Stimulated activated naive CD4-positive, alpha-beta T cell treated with Interleukin-2 at 50 U/mL for 16 hours (primary cell): Measurements from ENCODE around the gene MPHOSPH6.
"Not testable (repeated sequence)": the region's sequence is repeated elsewhere in the genome, so short reads cannot be mapped to it uniquely, and the experiment has no call there.

ENCODE experiments used
- DNase-seq: peaks from one replicate; lab custom pipeline; 2025; lab: John Stamatoyannopoulos, UW

The MPHOSPH6 gene

DNA sequence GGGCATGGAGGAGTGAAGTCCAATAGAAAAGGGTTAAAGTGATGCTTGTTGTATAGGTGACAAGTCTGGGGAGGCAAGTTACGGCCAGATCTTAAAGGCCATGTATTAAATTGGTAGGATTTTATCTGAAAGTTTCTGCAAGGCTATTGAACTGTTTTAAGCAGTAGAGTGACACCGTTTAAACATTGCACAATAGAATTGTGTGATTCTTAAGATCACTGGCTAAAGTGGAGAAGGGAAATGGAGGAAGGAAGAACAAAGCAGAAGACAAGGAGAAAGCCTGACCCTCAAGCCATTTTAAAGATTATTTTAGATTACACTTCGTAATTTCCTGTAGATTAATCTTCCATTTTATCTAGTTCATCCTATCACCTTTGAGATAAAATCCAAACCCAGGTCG, 5.6 kb upstream of the MPHOSPH6 start:
- no peak for DNase-seq

- no peak for DNase-seq
Measured at GRCh38 chr16:82167670-82168069, 2.4 kb downstream of the MPHOSPH6 start.

DNA sequence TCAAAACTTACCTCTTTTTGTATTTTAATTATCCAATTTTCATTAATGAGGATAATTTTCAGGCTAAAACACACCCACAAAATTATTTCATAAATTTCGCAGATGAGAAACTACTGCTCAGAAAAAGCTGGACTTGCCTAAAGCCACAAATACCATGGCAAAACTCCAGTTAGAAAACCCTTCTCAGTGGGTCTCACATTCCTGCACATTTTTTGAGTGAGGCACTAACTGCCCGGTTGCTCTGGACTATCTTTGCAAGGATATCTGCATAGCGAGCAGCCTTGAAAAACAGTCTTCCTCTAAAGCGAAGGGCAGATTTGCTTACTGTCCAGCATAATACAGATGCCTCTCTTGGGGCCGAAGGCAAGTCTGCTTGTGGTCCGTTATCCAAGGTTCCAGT, 9.8 kb downstream of the MPHOSPH6 start:
- DNase-seq, result no peak

DNA sequence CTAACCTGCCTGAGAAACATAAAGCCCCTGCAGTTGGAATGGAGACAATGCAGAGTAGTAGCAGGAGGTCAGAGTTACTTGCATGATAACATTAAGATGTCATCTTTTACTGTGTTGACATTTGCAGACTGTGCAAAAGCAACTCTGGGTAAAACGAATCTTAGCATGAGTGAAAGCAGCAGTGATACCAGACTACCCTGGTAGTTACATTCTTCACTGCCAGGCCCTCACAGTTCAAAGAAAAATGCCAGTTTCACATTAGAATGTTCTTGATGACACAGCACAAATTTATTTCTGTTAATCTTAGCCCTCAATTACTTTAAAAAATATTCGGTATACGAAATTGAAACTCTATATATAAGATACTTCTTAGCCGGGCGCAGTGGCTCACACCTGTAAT, 12.2 kb downstream of the MPHOSPH6 start:
- no peak for DNase-seq

GRCh38 chr16:82157534-82157812, 12.6 kb downstream of the MPHOSPH6 start:
- no peak for DNase-seq

GRCh38 chr16:82156761-82157533, 13.1 kb downstream of the MPHOSPH6 start:
- DNase-seq, result no peak

GRCh38 chr16:82152641-82153112, 17.3 kb downstream of the MPHOSPH6 start:
- DNase-seq, result no peak

- DNase-seq, result no peak
Measured at GRCh38 chr16:82152196-82152595, 17.8 kb downstream of the MPHOSPH6 start.

- DNase-seq, result no peak
Measured at GRCh38 chr16:82150549-82150948, 19.5 kb downstream of the MPHOSPH6 start.

- no peak for DNase-seq
Measured at GRCh38 chr16:82149536-82149935, 20.5 kb downstream of the MPHOSPH6 start.

- DNase-seq, result no peak
Measured at GRCh38 chr16:82147546-82147945, 22.5 kb downstream of the MPHOSPH6 start.

- DNase-seq, result no peak
Measured at GRCh38 chr16:82146957-82147356, 23.1 kb downstream of the MPHOSPH6 start.

DNA sequence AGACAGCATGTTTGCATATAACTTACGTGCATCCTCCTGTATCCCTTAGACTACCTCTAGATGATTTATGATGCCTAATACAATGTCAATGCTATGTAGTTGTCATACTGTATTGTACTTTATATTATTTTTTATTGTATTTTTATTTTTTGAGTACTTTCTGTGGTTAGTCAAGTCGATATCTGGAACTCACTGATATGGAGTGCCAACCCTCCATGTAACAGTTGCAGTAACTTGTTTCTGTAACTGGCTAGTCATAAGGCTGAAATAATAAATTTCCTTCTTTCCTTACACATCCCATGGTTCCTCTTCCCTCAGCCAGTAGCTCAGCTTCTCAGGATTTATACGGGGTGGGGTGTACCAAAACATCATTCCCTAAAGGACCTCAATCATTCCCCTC, 23.5 kb downstream of the MPHOSPH6 start:
- DNase-seq, result no peak

DNA sequence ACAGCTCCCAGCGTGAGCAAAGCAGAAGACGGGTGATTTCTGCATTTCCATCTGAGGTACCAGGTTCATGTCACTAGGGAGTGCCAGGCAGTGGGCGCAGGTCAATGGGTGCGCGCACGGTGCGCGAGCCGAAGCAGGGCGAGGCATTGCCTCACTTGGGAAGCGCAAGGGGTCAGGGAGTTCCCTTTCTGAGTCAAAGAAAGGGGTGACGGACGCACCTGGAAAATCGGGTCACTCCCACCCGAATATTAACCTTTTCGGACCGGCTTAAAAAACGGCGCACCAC, 30.8 kb downstream of the MPHOSPH6 start:
- not testable (repeated sequence) for DNase-seq

DNA sequence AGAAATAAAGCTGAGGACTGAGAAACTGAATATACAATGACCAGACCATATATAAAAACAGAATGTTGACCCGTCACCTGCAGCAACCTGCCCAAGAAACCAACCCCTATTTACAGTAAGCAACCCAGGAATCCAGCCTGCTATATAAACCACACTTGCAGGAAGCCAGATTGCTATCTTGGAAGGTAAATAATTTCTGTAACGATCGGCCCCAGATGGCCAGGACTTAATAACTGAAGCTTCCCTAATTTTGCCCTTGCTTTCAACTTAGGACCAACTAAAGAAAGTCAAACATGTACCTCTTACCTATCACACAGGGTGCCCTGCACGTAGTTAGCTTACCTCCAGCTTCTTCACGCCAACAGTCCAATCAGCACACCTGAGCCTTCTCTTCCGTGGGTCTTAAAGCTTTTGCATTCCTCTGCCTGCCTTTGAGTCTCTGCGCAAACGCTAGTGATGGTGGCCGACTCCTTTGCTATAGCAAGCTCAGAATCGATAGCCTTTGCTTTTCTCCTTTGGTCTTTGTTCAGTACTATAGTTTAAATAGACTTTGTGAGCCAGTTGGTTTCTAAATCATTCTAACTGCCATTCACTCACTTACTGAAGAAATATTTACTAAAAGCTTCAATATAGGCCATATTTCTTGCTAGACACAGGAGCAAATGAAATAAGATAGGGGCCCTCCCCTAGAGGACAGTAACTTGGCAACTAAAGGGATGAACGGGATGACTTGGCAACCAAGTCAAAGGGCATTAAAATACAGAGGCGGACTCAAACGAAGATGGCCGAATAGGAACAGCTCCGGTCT, 31.3 kb downstream of the MPHOSPH6 start:
- no peak for DNase-seq

DNA sequence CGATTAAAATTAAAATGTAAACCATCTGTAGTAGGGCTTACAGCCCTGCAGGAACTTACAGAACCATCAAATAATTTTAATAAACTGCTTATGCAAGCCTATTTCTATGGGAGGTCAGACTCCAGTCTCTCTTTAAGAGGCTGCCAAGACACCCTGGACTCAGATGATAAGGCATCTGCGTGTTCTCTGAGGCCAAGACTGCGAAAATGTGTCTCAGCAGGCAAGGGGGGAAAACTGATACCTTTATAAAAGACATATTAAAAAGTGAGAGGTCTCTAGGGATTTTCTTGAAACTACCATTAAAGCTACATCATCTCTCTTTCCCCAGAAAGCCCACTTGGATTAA, 32.2 kb downstream of the MPHOSPH6 start:
- no peak for DNase-seq

DNA sequence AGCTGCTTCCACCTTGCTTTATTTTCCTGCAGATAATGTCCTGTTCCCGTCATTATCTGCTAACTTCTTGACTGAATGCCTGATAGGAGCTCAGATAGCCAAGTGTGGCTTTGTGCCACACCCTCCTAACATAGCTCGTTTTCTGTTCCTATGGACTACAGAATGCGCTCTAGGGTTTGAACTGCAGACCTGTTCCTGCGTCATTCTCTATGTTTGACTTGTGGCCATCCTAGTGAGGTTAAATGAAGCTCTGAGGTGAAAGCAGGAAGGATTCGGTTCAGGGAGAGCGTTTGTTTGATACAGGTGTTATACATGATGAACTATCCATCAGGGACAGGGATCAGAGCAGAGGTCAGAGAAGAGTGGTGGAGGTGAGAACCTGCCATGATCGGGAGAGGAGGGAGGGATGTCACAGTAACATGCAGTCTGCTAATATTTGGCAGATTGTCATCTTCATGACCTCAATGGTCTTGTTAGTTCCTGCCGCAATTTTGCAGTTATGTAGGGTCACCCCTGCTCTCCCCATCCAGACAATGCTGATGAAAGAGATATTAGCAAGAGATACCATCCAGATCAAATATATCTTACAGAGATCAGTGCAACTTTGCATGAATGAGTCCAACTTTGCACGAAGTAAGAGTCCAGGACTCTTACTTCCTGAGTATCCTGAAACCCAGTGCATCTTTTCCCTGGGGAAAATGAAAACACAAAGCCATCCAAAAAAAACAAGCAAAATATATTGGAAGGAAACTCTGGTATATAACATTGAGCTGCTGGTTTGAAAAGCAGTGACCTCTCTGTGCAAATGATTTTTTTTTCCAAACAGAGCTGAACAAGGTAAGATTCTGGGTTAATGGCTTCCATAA, 32.8 kb downstream of the MPHOSPH6 start:
- no peak for DNase-seq

DNA sequence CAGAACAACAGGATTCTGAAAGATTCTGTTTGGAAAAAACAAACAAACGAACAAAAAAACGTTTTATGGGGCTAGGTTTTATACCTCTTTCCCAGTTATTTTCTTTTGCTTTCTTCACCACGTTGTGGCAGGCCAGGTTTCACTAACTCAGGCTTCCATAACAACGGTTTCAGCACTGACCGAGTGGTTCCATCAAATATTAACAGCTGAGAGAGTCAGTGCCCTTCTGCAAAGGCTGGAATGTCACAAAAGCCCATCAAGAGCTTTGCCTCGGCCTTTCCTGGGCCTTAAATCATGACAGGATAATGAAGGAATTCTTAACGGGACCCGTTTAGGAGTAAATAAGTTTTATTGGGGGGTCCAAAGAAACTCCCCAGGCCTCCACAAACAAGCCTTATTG, 34.2 kb downstream of the MPHOSPH6 start:
- no peak for DNase-seq

- no peak for DNase-seq
Measured at GRCh38 chr16:82134846-82135245, 35.2 kb downstream of the MPHOSPH6 start.

- DNase-seq, result no peak
Measured at GRCh38 chr16:82133798-82134197, 36.2 kb downstream of the MPHOSPH6 start.

GRCh38 chr16:82129881-82130280, 40.1 kb downstream of the MPHOSPH6 start:
- no peak for DNase-seq

GRCh38 chr16:82124651-82125050, 45.4 kb downstream of the MPHOSPH6 start:
- DNase-seq, result no peak

- DNase-seq, result no peak
Measured at GRCh38 chr16:82119405-82119804, 50.6 kb downstream of the MPHOSPH6 start.
